WTC11 (cell line): Measurements from ENCODE around the gene CHKB. TPM values are rescaled to one million over a fixed set of nuclear protein-coding genes. Genes with fewer than 3 reads are reported as not detected.

ENCODE experiments used
- ATAC-seq: fragments of 200-7000 bp; cut with Tn5 transposase; 2 replicates; pipeline ENCODE4 v1.10.0; 2021; ENCODE audit warnings: mild to moderate bottlenecking, moderate library complexity
- CTCF ChIA-PET: fragments of 300-600 bp; sonication (Branson Sonifier 250); formaldehyde crosslinking; loops from one replicate; lab custom pipeline; 2021; ENCODE audit warnings: antibody characterized with exemption; lab: Charles Lee
- POLR2A ChIA-PET: fragments of 350-600 bp; sonication (Branson Sonifier 250); formaldehyde crosslinking; loops from one replicate; lab custom pipeline; 2021; ENCODE audit warnings: antibody characterized with exemption; lab: Charles Lee
- DNase-seq: peaks from one replicate; pipeline ENCODE4 v3.0.0; 2021; ENCODE audit warnings: low spot score
- H3K27ac Mint-ChIP-seq: 2 replicates; pipeline ENCODE4 v1.8.0; 2021; ENCODE audit warnings: mixed read lengths
- H3K27me3 Mint-ChIP-seq: 2 replicates; pipeline ENCODE4 v1.8.0; 2021; ENCODE audit warnings: low read depth, mild to moderate bottlenecking, moderate library complexity, mixed read lengths
- H3K36me3 Mint-ChIP-seq: 2 replicates; pipeline ENCODE4 v1.8.0; 2021; ENCODE audit warnings: mixed read lengths
- H3K4me1 Mint-ChIP-seq: 2 replicates; pipeline ENCODE4 v1.8.0; 2022; ENCODE audit warnings: mixed read lengths
- H3K4me3 Mint-ChIP-seq: 2 replicates; pipeline ENCODE4 v1.8.0; 2021; ENCODE audit warnings: mild to moderate bottlenecking, moderate library complexity, mixed read lengths
- H3K9me3 Mint-ChIP-seq: 2 replicates; pipeline ENCODE4 v1.8.0; 2021; ENCODE audit warnings: mixed read lengths
- CREB1 ChIP-seq: sonication (generic); formaldehyde crosslinking; IDR thresholded peaks from 2 replicates; pipeline ENCODE4 v1.8.0; 2023; ENCODE audit warnings: mild to moderate bottlenecking, missing genetic modification reagents
- CREM ChIP-seq: sonication (generic); formaldehyde crosslinking; IDR thresholded peaks from 2 replicates; pipeline ENCODE4 v1.8.1; 2022; ENCODE audit warnings: mild to moderate bottlenecking, missing genetic modification reagents, moderate library complexity
- ESRRA ChIP-seq: sonication (generic); formaldehyde crosslinking; IDR thresholded peaks from 2 replicates; pipeline ENCODE4 v1.8.1; 2022; ENCODE audit warnings: mild to moderate bottlenecking, missing genetic modification reagents, borderline replicate concordance
- NFE2L1 ChIP-seq: sonication (generic); formaldehyde crosslinking; IDR thresholded peaks from 2 replicates; pipeline ENCODE4 v1.8.1; 2023; ENCODE audit warnings: missing genetic modification reagents
- NFYB ChIP-seq: sonication (generic); formaldehyde crosslinking; conservative IDR thresholded peaks from 2 replicates; pipeline ENCODE4 v1.8.0; 2022; ENCODE audit warnings: low read depth, missing genetic modification reagents
- STAT6 ChIP-seq: sonication (generic); formaldehyde crosslinking; conservative IDR thresholded peaks from 2 replicates; pipeline ENCODE4 v1.8.1; 2023; ENCODE audit warnings: mild to moderate bottlenecking, low read depth, missing genetic modification reagents, moderate library complexity
- ZNF121 ChIP-seq: sonication (generic); formaldehyde crosslinking; IDR thresholded peaks from 2 replicates; pipeline ENCODE4 v1.8.0; 2023; ENCODE audit warnings: missing genetic modification reagents
- ZNF219 ChIP-seq: sonication (generic); formaldehyde crosslinking; IDR thresholded peaks from 2 replicates; pipeline ENCODE4 v1.8.0; 2023; ENCODE audit warnings: missing genetic modification reagents, mild to moderate bottlenecking, borderline replicate concordance
- ZNF396 ChIP-seq: fragments of 250-450 bp; sonication (Bioruptor Pico); IDR thresholded peaks from 2 replicates; pipeline ENCODE4 v1.8.0; 2021; ENCODE audit warnings: mild to moderate bottlenecking, moderate library complexity, borderline replicate concordance
- ZNF416 ChIP-seq: fragments of 250-450 bp; sonication (Bioruptor Pico); IDR thresholded peaks from 2 replicates; pipeline ENCODE4 v1.9.0; 2021; ENCODE audit warnings: mild to moderate bottlenecking, inconsistent platforms
- total RNA-seq: library from RNA; stranded (reverse); gene quantifications from 3 replicates; pipeline ENCODE4 v1.2.3, GENCODE V29; 2021
- TF ChIP-seq, protein P1 (sequence below): sonication (generic); formaldehyde crosslinking; IDR thresholded peaks from 2 replicates; pipeline ENCODE4 v1.8.1; 2023; ENCODE audit warnings: mild to moderate bottlenecking, missing genetic modification reagents, borderline replicate concordance
- TF ChIP-seq, protein P2 (sequence below): sonication (generic); formaldehyde crosslinking; IDR thresholded peaks from 2 replicates; pipeline ENCODE4 v1.8.0; 2022; ENCODE audit warnings: mild to moderate bottlenecking, missing genetic modification reagents

Gene CHKB
- total RNA-seq, 1 experiment from 2014 or later = 75.4 TPM

GRCh38 chr22:50578776-50579310, 3.8 kb downstream of the CHKB start:
- TF ChIP-seq, protein P1, sequence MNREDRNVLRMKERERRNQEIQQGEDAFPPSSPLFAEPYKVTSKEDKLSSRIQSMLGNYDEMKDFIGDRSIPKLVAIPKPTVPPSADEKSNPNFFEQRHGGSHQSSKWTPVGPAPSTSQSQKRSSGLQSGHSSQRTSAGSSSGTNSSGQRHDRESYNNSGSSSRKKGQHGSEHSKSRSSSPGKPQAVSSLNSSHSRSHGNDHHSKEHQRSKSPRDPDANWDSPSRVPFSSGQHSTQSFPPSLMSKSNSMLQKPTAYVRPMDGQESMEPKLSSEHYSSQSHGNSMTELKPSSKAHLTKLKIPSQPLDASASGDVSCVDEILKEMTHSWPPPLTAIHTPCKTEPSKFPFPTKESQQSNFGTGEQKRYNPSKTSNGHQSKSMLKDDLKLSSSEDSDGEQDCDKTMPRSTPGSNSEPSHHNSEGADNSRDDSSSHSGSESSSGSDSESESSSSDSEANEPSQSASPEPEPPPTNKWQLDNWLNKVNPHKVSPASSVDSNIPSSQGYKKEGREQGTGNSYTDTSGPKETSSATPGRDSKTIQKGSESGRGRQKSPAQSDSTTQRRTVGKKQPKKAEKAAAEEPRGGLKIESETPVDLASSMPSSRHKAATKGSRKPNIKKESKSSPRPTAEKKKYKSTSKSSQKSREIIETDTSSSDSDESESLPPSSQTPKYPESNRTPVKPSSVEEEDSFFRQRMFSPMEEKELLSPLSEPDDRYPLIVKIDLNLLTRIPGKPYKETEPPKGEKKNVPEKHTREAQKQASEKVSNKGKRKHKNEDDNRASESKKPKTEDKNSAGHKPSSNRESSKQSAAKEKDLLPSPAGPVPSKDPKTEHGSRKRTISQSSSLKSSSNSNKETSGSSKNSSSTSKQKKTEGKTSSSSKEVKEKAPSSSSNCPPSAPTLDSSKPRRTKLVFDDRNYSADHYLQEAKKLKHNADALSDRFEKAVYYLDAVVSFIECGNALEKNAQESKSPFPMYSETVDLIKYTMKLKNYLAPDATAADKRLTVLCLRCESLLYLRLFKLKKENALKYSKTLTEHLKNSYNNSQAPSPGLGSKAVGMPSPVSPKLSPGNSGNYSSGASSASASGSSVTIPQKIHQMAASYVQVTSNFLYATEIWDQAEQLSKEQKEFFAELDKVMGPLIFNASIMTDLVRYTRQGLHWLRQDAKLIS (CRISPR knock-in tag) = no peak
- TF ChIP-seq ZNF396 (CRISPR knock-in tag) = no peak
- Mint-ChIP-seq H3K27ac (no peak overlapping the region), H3K27me3 (peaks cover 6% of the 10 kb centered on the region; the same call in 1 of the 2 replicates), H3K36me3 (peaks cover 7% of the 10 kb centered on the region), H3K4me1 (peaks cover 8% of the 10 kb centered on the region), H3K9me3 (no peaks in the 10 kb centered on the region), H3K4me3 (no peak overlapping the region)
- DNase-seq = no peak
- no peak for ATAC-seq
- CTCF ChIA-PET = interaction anchor here (0.6 to 5.0 kb wide), 4 partner anchors 16 to 64 kb away, joined by 3 to 25 read pairs (median 4); partner anchors contain the start of genes ARSA, SCO2 and SYCE3
- POLR2A ChIA-PET = no interaction called here

DNA sequence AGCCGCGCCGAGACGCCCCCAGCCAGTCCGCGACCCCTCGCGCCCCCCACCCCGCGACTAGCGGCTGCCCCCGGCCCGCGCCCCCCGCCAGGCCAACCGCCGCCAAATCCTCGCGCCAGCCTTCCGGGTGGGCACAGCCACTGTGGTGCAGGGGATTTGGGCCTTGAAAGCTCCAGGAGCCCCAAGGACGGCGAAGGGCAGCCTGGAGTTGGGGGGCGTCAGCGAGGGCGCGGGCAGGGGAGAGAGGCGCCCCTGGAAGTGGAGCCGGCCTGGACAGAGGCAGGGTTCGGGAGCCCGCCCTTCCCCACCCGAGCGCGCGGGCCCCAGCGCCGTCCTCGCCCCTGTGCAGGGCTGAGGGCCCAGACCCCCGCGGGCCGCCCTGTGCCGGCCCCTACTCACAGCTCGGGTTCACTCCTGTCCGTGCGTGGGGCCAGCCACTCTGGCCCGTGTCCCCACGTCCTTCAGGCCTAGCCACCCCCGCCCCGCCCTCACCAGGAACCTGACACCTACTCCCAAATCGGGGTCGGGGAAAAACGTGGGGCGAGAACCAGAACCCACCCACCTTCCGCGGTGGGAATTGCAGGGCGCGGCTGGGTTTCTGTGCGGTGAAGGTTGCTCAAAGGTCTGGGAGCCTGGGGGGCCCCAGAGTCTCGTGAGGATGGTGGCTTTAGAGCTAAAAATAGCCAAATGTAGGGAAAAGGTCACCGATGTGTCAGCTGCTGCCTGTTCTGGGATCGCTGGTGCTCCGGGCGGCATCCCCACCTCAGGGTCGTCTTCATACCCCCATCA, 4.5 kb downstream of the CHKB start, which contains the start of gene CPT1B:
Gene CPT1B (minus strand): TSS at position 441 of the 789 bp plus-strand sequence. CDS start 512 bp downstream, outside the sequence.
- 0 out of 2 replicates have a peak, but pooled peaks cover 2% of the 10 kb centered on the region for H3K4me1 Mint-ChIP-seq
- peak within 1 kb of the TSS; percentile 68; the same call in 1 of the 2 replicates for H3K27ac Mint-ChIP-seq
- peak; percentile 37 for DNase-seq
- H3K36me3 Mint-ChIP-seq = peaks cover 7% of the 10 kb centered on the region
- TF ChIP-seq NFE2L1 (CRISPR knock-in tag) = no peak
- TF ChIP-seq, protein P2, sequence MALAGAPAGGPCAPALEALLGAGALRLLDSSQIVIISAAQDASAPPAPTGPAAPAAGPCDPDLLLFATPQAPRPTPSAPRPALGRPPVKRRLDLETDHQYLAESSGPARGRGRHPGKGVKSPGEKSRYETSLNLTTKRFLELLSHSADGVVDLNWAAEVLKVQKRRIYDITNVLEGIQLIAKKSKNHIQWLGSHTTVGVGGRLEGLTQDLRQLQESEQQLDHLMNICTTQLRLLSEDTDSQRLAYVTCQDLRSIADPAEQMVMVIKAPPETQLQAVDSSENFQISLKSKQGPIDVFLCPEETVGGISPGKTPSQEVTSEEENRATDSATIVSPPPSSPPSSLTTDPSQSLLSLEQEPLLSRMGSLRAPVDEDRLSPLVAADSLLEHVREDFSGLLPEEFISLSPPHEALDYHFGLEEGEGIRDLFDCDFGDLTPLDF = no peak
- TF ChIP-seq NFYB (CRISPR knock-in tag) = no peak
- no peak for TF ChIP-seq ZNF219
- no peak for TF ChIP-seq CREB1 (CRISPR knock-in tag)
- TF ChIP-seq STAT6 (CRISPR knock-in tag) = no peak
- POLR2A ChIA-PET = no interaction called here
- CTCF ChIA-PET = interaction anchor here (0.9 to 5.0 kb wide), 4 partner anchors 15 to 53 kb away, joined by 3 to 25 read pairs (median 4); partner anchors contain the start of genes ARSA, SCO2 and SYCE3
- H3K27me3 Mint-ChIP-seq = no peaks in the 10 kb centered on the region
- no peak for ATAC-seq
- H3K9me3 Mint-ChIP-seq = no peaks in the 10 kb centered on the region
- no peak within 1 kb of the TSS for H3K4me3 Mint-ChIP-seq

GRCh38 chr22:50577697-50577986, 5.0 kb downstream of the CHKB start:
- Mint-ChIP-seq H3K27me3 (no peaks in the 10 kb centered on the region), H3K9me3 (no peaks in the 10 kb centered on the region), H3K36me3 (peaks cover 10% of the 10 kb centered on the region), H3K4me1 (0 out of 2 replicates have a peak, but pooled peaks cover 2% of the 10 kb centered on the region), H3K27ac (peak overlapping the region; percentile 68; the same call in 1 of the 2 replicates), H3K4me3 (no peak overlapping the region)
- DNase-seq (no peak), ATAC-seq (no peak)
- ChIA-PET CTCF (interaction anchor here (0.9 to 5.0 kb wide), 4 partner anchors 14 to 52 kb away, joined by 3 to 25 read pairs (median 5); partner anchors contain the start of genes ARSA, SCO2 and SYCE3), POLR2A (no interaction called here)
- no peak for TF ChIP-seq ZNF121 (CRISPR knock-in tag)
- TF ChIP-seq CREM = no peak
- TF ChIP-seq, protein P1 (CRISPR knock-in tag) = no peak
- TF ChIP-seq ZNF416 (CRISPR knock-in tag) = no peak
- TF ChIP-seq ESRRA (CRISPR knock-in tag) = no peak
